Stimulated activated CD8-positive, alpha-beta memory T cell treated with anti-CD3 and anti-CD28 coated beads, Interleukin-15, amount 100 ng/mL, for 1 hour (primary cell): Measurements from ENCODE around the gene HERC3.
A peak's percentile ranks its signal among the peaks of the same experiment; 100 is the strongest.
"Not testable (repeated sequence)": the region's sequence is repeated elsewhere in the genome, so short reads cannot be mapped to it uniquely, and the experiment has no call there.

Experiments
- DNase-seq: peaks from one replicate; pipeline ENCODE4 v3.0.0-alpha.2; 2020; ENCODE audit warnings: low read depth

Gene HERC3

DNA sequence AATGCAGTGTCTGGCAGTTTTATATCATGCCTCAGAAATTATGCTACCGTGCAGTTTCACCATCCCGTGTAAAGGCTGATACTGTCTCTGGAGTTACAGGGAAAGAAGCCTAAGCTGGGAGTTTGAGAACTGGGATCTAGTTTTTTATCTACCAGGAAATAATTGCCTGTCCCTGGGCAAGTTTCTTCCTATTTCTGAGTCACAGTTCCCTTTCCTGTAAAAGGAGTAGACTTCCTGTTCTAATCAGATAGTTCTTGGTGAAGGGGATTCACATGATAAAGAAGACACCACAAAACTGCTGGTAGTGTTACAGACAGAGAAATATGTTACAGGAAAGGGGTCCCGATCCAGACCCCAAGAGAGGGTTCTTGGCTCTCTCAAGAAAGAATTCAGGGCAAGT lies 17.1 kb downstream of the HERC3 start:
- no peak for DNase-seq

DNA sequence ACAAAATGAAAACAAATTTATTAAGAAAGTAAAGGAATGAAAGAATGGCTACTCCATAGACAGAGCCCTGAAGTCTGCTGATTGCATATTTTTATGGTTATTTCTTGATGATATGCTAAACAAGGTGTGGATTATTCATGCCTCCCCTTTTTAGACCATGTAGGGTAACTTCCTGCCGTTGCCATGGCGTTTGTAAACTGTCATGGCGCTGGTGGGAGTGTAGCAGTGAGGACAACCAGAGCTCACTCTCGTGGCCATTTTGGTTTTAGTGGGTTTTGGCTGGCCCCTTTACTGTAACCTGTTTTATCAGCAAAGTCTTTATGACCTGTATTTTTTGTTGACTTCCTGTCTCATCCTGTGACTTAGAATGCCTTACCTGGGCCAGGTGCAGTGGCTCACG lies 17.5 kb downstream of the HERC3 start:
- DNase-seq, result not testable (repeated sequence)

DNA sequence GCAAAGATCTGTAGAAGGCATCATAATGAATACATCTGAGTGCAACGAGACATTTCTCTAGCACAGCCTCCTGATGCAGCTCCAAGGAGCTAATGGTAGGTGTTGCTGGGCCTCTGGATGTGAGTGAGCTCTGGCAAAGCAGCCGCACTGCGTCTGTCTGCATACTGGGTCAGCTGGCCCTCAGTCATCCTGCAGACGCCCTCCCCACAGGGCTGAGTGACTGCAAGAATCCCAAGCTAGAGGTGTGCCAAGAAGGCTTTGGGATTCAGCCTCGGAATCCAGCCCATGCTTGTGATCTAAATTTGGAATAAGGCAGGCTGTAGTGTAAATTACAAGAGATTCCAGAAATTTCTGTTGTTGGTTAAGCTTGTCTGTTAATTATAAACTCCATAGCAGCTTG lies 18.5 kb downstream of the HERC3 start:
- no peak for DNase-seq

DNA sequence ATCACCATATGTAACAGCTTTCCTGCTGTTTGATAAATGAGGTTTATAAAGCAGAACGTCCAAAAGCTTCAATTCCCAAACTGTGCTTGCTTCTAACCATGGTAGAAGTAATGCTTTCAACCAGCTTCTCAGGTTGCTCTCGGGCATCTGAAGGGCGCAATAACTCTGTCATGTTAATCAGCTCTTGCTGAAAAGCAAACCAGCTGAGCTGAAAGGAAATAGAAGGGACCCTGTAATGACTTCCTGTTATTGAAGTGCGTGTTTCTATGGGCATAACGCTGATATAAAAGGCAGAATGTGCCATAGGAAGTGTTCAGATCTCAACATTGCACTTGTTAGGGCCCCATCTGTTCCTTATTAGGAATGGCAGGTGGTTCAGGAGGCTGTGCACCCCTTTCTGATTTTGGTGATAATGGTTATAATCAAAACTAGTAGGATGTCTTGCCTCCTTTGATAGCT lies 21.2 kb downstream of the HERC3 start:
- peak; percentile 1 for DNase-seq

DNA sequence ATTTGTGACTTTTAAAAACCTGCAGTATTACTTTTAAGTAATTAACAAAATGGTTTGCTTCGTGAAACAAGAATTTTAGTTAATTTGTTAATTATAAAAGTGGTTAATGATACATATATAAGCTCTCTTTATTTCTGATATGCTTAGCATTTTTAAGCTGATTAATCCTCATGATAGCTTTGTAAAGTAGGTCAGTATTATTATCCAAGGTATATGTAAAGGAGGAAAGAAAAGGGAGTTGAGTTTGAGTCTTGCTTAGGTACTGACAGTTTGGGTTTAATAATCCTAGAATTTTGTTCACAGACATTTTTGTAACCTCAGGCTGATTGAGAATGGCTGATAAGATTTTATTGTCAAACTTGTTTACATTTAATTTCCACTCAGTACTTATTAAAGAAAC lies 21.8 kb downstream of the HERC3 start:
- DNase-seq, result no peak

DNA sequence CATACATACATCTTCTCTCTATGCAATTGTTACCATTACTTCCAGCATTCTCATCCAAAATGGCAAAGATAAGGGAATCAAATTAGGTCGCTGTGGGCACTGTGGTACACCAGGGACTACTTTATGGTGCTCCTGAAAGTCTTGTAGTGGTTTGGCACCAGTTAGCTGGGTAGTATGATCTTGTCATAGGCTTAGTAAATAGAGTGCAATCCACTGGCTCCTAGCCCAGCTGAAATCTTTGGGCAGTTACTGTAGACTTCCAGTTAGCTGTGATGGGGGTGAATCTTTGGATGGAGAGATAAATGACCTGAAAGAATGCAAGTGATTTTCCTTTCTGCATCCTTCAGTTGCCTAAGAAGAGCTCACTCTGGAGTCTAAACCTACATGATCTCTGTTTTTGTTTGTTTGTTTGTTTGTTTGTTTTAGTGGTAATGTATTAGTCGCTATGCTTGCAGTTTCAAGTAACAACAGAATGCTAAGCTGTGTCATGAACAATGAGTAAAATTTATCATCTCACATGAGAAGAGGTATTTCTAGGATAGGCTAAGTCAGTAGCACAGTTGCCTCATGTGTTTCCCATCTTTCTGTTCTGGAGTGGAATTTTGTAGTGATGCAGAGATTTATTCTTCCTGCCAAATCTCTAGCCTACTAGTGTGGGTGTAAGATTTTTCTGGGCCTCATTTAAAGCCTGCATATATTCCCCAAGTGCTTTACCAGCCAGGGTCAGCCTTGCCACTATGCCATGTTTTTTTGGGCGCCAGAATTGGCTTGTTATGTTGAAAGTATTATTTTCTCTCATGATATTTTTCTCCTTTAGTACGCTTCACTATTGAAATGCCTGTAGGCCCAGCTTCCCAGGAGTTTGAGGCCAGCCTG lies 24.2 kb downstream of the HERC3 start:
- no peak for DNase-seq

GRCh38 chr4:88618782-88619485 lies 26.7 kb downstream of the HERC3 start:
- no peak for DNase-seq

DNA sequence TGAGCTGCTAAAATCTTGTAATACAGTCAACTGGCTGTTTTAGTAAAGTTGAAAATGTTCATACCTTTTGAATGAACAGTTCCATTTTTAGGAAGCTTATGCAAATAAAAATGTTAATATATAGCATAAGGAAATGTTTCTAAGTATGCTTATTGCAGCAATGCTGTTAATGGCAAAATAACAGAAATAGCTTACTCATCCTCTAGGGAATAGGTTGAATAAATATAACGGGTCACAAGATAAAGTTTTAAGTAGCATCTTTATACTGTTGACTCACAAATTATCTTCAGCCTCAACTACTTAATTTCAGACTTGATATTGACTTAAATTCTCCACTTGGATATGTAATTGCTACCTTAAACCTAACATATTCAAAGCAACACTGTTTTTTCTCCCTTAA lies 27.7 kb downstream of the HERC3 start:
- no peak for DNase-seq

DNA sequence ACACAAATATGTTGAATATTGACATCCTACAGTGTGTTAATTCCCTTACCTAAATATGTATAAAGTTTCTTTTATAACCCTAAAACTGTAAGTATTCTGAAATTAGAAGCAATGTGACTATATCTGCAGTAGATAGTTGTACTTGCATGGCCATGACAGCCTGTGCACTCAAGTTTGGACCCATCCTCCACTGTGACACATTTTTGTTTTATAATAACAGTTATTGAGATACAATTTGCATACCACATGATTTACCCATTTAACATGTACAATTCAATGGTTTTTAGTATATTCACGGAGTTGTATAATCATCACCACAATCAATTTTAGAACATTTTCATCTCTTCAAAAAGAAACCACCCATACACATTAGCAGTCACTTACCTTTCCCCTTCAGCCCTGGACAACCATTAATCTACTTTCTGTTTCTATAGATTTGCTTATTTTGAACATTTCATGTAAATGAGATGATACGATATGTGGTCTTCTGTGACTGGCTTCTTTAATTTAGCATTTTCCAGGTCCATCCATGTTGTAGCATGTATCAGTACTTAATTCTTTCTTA lies 29.6 kb downstream of the HERC3 start:
- DNase-seq, result no peak

- DNase-seq, result no peak
These were observed 30.8 kb downstream of the HERC3 start for GRCh38 chr4:88623097-88623496.

DNA sequence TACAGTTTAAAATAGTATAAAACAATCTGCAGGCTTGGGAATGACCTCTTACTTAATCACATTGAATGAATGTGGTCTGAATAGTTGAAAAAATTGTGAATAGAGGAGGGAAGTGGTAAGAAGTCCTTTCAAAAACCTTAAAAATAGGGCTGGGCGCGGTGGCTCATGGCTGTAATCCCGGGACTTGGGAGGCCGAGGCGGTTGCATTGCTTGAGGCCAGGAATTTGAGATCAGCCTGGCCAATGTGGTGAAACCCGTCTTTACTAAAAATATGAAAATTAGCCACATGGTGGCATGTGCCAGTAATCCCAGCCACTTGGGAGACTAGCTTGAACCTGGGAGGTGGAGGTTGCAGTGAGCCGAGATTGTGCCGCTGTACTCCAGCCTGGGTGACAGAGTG lies 36.5 kb downstream of the HERC3 start:
- DNase-seq, result no peak

DNA sequence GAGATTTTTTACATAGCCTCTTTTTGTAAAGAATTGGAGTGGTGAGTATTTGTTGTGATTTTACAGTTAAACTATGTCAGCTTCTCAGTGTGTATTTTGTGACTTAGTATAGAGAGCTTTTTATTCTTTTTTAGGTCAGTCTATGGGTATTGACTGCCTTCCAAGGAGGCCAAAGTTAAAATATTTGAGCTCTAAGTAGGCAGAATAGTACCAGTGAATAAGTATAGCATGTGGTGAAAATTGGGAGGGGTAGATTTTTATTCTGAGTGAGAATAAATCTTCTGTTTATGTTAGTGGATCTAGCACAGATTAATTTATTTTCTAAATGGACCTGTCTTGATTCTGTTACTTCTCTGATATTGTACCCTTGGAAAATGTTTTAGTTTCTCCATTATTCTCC lies 37.5 kb downstream of the HERC3 start:
- DNase-seq, result no peak

DNA sequence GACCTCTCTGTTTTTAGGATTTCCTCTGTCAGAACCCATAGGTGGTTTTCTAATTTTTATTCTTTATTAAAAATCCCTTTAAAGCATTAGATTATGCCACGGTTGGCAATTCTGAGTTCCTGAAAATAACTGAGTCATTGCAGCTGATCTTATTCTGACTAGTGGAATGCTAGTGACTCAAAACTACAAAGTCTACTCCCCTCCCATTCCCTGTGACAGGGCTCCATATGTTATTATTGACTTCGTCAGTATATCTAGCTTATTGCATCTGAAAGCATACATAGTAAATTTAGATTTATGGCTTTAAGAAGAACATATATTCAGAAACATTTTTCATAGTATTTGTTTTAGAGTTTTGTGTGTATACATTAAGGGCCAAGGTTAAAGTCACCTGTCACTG lies 38.5 kb downstream of the HERC3 start:
- DNase-seq, result no peak

- DNase-seq, result no peak
These were observed 51.7 kb downstream of the HERC3 start for GRCh38 chr4:88643932-88644331.

- DNase-seq, result no peak
These were observed 53.7 kb downstream of the HERC3 start for GRCh38 chr4:88645994-88646393.

- no peak for DNase-seq
These were observed 54.4 kb downstream of the HERC3 start for GRCh38 chr4:88646528-88647280.

DNA sequence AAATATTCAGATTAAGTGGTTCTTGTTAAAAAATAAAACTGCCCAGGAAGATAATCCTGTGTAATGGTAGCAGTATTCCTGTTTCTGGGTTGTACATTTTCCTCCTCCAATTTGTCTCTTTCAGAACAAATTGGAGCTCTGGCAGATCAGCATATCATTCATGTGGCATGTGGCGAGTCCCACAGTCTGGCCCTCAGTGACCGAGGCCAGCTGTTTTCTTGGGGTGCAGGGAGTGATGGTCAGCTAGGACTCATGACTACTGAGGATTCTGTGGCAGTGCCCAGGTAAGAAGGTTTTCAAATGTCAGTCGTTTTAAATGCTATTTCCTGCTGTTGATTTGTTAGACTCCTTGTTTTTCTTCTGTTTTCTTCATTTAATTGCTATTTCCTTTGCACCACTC lies 57.4 kb downstream of the HERC3 start:
- DNase-seq, result no peak

DNA sequence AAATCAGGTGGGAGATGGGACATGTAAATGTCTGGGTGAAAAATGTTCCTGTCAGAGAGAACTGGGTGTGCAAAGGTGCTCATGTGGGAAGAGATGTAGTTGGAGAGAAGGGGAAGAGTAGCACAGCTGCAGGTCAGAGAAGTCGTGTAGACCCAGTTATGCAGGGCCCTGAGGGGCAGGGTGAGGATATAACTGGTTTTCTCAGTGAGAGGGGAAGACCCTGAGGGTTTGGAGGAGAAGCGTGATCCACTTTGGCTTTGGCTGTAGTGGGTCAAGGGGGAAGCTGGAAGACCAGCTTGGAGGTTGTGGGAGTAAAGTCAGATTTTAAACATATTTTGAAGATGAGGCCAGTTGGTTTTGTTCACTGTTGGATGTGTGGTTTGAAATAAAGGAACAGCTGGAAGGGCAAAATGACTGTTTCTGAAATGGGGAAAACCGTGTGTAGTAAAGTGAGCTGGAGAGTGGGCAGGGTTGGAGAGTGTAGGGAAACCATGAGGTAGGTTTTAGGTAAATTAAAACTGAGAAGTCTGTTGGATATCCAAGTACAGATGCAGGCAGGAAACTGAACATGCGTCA lies 61.2 kb downstream of the HERC3 start:
- no peak for DNase-seq

GRCh38 chr4:88655226-88655625 lies 62.9 kb downstream of the HERC3 start:
- DNase-seq, result no peak

- DNase-seq, result no peak
These were observed 67.0 kb downstream of the HERC3 start for GRCh38 chr4:88659055-88659889.

DNA sequence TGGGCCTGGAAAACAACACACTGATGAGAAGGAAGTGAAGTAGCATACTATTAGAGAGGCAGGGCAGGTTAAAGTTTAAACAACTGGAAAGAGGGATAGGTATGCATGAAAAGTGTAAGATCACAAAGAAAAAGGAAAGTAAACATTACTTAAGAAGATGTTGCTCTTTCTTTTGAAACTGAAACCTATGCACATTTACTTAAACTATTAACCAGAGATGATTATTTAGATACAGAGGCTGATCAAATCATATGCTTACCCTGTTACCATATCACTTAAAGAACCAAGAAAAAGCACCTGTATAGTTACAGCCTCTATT lies 67.6 kb downstream of the HERC3 start:
- DNase-seq, result no peak
